ENCODE data around the gene TTC32.
A peak's percentile ranks its signal among the peaks of the same experiment; 100 is the strongest.

TTC32 gene

GRCh38 chr2:19848029-19848750 is 53.6 kb downstream of the TTC32 start:
- no peak for TF ChIP-seq CTCF (IDR thresholded peaks at IDR 0.05)
- Histone ChIP-seq H3K4me3 (no peak overlapping the region), H3K27ac (no peak overlapping the region)
- peak; percentile 33 for DNase-seq (ENCODE audit: low spot score)

- no peak for TF ChIP-seq CTCF (IDR thresholded peaks at IDR 0.05)
- DNase-seq (ENCODE audit: low spot score), result peak; percentile 49
- H3K27ac ChIP-seq, result no peak overlapping the region
- no peak overlapping the region for H3K4me3 ChIP-seq
Measured at GRCh38 chr2:19847486-19847885, 54.3 kb downstream of the TTC32 start.
